Cardiac septum (tissue), 1 donor: ENCODE data around the gene GABPB2. TPM values are rescaled to one million over a fixed set of nuclear protein-coding genes. Genes with fewer than 3 reads are reported as not detected.
"Not testable (repeated sequence)": the region's sequence is repeated elsewhere in the genome, so short reads cannot be mapped to it uniquely, and the experiment has no call there.

Source experiments
- DNase-seq: peaks from one replicate; pipeline ENCODE4 v3.0.0-alpha.2; 2020; ENCODE audit warnings: low spot score
- intact Hi-C: fragments of 100-400 bp; cut with DNase I; formaldehyde crosslinking; loops from one replicate; pipeline ENCODE4 v1.14.0; 2022
- total RNA-seq: library from RNA; stranded (reverse); fragmentation: NEBNext Ultra II Directional; extraction: Animal tissue kit (Norgen Biotek cat#: 25700); gene quantifications from one replicate; pipeline ENCODE4 v1.2.1, GENCODE V29; 2021
- donor health status: DM: no; HTN: no; CAD: no.

The GABPB2 gene
- total RNA-seq, 1 donor from 2014 or later = 11.7 TPM

DNA sequence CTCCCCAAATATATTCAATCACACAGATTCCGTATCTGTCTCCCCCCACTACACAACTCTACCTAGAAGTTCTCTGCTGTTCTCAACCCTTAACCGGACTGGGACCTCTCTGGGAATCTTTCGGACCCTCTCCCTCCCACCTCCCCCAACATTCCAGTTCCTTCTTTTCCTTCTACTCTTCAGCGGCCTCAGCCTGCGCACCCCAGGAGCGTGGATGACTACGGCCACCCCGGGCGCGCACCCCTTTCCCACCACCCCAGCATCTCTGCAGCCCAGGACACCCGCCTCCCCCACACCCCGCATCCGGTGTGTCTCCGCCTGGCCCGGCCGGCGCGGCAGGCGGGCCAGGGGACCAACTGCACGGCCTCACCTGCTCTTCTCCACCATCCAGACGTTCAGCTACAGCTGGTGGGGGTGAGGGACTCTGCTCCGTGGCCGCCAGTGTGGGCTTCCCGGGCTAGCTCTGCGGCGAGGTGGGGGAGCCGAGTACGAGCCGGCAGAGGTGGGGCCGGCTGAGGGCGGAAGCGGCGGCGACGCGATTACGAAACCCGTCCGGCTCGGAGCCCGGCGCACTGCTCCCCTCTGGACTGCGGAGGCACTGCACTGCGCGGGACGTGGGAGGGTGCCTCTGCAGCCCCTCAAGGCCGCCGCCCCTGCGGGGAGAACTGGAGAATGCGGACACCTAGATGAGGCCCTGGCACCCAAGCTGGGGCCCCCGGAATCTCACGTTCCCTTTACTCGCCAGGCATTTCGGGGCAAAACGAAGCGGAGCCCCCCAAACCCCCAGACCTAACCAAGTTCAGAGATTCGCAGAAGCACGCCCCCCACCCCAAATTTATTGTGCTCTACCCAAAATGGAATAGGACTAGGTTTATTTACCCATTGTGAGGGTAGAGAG lies 11.2 kb upstream of the GABPB2 start, which contains the start of gene CDC42SE1:
Gene CDC42SE1, minus strand, starts transcription at position 514 of the 898 bp plus-strand sequence. CDS start 3,892 bp downstream, outside the sequence.
- DNase-seq = peak; percentile 94
- intact Hi-C loops = loop anchor here (1.0 to 2.0 kb wide), 2 partner anchors 11 to 53 kb away; partner anchors contain the start of genes GABPB2 and MINDY1

DNA sequence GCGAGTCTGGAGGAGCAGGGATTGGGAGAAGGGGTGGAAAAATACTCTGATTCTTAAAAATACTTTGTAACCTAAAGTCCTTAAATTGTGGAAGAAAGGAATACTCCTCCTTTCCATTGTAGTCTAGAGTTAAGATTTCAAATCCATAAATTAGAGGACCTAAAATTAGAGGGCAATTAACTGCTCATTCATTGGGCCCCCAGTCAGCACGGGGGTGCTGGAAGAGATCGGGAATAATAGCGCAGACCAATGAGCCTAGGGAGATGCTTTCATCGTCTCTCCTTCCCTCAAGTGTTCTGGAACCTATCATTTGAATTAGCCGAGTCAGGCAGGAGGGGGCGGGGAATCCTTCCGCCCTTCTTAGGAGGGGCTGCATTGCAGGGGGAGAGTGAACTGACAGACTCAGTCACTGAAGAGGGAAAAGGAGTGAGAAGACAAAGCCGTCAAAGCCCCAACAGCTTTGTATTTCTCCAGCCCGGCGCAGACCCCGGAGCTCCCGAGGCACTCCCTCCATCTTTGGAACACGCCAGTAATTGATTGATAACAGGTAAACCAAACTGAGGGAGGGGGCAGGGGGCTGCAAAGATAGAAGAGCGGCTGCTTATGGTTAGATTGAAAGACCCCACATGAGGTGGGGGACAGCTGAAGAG lies 10.4 kb upstream of the GABPB2 start, which contains the start of gene MLLT11:
Gene MLLT11, plus strand, starts transcription at position 391 of the 650 bp plus-strand sequence. CDS start 6,828 bp downstream, outside the sequence.
- intact Hi-C loops = no loop called here
- no peak for DNase-seq

DNA sequence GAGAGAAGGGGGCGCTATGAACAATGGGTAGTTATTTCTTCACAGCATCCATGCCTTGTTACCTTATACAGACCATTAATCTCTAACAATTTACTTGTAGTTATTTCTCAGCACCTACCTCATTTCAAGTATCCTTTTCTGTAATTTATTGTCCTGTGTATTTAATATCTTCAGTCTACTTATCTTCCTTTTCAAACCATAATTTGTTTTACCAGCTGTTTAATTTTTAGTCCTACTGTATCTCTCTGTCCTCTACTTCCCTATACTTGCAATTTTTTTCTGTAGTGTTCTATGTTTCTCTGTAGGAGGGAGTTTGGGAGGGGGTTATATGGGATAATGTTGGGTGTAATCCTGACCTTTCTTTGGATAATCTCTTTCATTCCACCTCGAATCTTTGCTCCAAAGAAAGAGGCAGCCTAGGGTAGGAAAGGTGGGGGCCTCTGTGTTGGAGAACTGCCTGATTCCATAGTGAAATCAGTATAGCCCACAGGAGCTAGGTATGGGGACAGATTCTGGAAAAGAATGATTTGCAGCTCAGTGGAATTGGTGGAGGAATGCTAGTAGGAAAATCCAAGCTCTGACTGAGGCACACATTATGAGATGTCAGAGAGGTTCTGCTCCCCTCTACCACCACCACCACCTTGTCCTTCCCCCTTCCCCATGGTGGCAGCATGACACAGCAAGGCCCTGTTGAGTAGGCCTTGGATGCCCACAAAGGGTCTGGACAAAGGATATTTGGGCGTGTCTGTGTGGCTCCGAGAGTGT lies 9.7 kb upstream of the GABPB2 start:
- intact Hi-C loops = no loop called here
- no peak for DNase-seq

DNA sequence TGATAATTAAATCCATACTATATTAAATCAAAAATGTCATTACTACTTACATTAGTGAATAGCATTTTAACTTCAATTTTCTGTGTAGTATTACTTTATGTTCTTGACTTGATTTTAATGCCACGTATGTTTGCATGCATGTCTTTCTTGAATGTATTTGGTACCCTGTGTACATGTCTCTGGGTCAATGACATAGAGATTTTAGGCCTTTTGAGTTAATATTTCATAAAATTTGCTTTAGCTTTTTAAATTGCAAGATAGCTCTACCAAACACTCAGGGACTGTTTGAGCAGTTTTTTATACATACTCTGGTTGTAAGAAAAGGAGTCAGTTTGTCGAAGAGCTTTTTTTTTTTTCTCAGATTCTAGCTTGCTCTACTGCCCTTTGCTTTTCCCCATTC lies 8.9 kb upstream of the GABPB2 start:
- DNase-seq = no peak
- intact Hi-C loops = no loop called here

DNA sequence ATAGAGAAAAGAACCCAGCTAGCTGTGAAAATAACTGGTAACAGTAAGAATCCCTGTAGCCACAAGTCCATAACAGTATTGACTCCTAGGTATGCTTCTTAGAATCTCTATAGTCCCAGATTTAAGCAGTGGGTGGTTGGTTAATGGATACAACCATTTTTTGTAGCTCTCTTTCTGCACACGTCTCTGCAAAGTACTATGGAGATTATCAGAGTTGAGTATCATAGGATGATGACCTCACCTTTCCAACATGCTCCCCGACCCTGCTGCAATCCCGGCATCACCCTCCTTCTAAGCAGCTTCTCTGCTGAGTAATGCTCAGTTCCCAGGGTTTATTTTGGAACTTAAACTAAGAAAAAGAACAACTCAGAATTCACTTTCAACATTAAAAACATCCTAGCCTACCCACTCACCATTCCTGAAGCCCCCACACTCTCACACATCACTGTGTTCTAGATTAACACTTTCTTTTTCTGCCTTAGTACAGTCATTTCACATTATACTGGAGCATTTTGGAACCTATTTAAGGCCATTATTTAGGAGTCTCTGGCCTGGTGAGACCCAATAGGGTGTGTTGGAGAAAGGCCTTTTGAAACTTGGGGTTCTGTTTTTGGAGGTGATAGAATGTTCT lies 7.7 kb upstream of the GABPB2 start:
- intact Hi-C loops = no loop called here
- no peak for DNase-seq

DNA sequence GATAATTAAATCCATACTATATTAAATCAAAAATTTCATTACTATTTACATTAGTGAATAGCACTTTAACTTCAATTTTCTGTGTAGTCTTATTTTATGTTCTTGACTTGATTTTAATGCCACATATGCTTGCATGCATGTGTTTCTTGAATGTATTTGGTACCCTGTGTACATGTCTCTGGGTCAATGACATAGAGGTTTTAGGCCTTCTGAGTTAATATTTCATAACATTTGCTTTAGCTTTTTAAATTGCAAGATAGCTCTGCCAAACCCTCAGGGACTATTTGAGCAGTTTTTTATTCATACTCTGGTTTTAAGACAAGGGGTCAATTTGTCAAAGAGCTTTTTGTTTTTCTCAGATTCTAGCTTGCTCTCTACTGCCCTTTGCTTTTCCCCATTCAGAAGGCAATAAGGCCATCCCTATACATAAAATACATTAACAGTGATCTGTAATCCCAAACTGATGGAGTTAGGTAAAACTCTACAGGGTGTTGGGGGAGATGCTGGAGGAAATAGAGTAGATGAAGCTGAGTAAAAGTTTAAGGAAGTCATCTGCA lies 5.4 kb upstream of the GABPB2 start:
- DNase-seq = no peak
- intact Hi-C loops = no loop called here

DNA sequence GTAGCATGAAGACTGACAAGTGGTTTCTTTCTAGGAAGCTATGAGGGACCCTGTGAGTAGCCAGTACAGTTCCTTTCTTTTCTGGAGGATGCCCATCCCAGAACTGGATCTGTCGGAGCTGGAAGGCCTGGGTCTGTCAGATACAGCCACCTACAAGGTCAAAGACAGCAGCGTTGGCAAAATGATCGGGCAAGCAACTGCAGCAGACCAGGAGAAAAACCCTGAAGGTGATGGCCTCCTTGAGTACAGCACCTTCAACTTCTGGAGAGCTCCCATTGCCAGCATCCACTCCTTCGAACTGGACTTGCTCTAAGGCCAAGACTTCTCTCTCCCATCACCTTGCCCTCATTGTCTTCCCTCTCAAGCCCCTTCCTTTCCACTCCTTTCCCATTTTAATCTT lies 3.4 kb upstream of the GABPB2 start:
- no peak for DNase-seq
- intact Hi-C loops = no loop called here

DNA sequence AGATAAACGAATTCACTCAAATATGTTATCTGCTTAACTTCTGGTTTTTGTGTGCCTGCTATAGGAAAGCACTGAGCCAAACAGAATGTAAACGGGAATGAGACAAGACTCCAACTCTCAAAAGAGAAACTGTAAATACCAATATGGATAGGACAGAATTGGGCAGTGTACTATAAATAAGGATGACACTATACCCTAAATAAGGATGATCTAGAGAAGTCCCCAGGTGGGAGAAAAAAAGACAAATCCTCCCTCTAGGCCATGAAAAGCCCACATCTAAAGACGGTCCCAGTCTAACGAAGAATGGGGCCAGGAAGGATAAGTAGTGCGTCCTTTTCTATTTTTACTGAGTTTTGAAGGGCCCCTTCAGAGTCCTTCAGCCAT lies 1.5 kb upstream of the GABPB2 start:
- DNase-seq = no peak
- intact Hi-C loops = no loop called here

DNA sequence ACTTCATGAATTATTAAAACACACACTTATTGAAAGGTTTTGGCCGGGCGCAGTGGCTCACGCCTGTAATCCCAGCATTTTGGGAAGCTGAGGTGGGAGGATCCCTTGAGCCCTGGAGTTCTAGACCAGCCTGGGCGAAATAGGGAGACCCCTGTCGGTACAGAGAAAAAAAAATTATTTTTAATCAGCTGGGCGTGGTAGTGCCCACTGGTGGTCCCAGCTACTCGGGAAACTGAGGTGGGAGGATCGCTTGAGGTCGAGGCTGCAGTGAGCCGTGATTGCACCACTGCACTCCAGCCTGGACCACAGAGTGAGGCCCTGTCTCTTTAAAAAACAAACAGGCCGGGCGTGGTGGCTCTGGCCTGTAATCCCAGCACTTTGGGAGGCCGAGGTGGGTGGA lies 1.7 kb downstream of the GABPB2 start:
- DNase-seq = no peak
- intact Hi-C loops = loop anchor here (5.0 kb wide), 1 partner anchor 75 kb away; the partner anchor contains the start of gene SEMA6C

DNA sequence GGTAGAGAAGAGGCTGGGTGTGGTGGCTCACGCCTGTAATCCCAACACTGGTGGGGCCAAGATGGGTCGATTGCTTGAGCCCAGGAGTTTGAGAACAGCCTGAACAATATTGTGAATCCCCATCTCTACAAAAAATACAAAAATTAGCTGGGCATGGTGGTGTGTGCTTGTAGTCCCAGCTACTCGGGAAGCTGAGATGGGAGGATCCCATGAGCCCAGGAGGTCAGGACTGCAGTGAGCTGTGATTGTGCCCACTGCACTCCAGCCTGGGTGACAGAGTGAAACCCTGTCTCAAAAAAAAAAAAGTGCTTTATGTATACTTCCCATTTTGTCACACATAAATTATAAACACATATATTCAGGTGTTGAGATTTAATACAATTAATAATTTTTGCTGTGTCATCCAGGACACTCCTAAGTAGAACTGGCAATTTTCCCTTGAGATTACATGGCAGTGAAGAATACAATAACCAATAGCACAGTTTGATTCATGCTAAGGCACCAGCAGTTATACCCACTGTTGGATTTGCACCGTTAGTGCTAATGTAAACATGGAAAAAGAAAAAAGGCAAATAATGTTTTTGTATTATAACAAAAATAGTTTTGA lies 15.5 kb downstream of the GABPB2 start:
- DNase-seq = no peak
- intact Hi-C loops = no loop called here

DNA sequence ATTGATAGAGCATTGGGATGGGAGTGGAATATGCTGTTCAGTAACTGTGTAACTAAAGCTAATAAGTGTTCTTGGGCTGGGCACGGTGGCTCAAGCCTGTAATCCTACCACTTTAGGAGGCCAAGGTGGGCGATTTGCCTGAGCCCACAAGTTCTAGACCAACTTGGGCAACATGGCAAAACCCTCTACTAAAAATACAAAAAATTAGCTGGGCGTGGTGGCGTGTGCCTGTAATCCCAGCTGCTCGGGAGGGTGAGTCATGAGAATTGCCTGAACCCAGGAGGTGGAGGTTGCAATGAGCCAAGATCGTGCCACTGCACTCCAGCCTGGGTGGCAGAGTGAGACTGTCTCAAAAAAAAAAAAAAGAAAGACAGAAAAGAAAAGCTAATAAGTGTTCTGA lies 26.9 kb downstream of the GABPB2 start:
- DNase-seq, intact Hi-C loops: not testable (repeated sequence)

DNA sequence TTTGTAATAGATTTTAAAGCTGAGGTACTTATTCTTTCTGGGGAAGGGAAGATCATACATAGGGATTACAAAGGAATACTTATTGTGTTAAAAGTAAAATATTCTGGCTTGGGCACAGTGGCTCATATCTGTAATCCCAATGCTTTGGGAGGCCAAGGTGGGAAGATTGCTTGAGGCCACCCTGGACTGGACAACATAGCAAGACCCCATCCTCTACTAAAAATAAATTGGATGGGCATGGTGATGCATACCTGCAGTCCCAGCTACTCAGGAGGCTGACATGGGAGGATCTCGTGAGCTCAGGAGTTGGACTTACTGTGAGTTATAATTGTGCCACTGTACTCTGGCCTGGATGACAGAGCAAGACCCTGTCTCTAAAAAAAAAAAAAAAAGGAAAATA lies 27.6 kb downstream of the GABPB2 start:
- DNase-seq = no peak
- intact Hi-C loops = no loop called here

DNA sequence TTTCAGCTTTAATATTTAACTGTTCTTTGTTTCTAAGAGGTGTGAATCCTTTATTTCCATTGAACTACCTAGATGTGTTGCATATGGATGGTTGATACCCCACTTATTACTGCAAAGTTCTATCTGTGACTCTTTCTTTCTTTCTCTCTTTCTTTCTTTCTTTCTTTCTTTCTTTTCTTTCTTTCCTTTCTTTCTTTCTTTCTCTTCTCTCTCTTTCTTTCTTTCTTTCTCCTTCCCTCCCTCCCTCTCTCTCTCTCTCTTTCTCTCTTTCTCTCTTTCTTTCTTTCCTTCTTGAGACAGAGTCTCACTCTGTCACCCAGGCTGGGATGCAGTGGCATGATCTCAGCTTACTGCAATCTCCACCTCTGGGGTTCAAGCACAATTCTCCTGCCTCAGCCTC lies 34.1 kb downstream of the GABPB2 start:
- DNase-seq = no peak
- intact Hi-C loops = no loop called here

DNA sequence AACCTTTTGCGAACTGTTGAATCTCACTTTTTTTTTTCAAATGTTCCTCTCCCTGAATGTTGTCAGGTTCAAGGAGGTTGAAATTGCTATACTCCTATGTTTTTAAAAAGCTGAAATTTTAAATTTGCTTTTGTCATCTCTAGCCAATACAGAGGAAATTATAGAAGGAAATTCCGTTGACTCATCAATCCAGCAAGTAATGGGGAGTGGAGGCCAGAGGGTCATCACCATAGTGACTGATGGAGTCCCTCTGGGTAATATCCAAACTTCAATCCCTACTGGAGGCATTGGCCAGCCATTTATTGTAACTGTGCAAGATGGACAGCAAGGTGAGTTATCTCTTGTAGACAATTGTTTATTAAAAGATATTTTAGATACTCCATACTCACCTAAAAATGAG lies 36.3 kb downstream of the GABPB2 start:
- intact Hi-C loops = no loop called here
- no peak for DNase-seq

DNA sequence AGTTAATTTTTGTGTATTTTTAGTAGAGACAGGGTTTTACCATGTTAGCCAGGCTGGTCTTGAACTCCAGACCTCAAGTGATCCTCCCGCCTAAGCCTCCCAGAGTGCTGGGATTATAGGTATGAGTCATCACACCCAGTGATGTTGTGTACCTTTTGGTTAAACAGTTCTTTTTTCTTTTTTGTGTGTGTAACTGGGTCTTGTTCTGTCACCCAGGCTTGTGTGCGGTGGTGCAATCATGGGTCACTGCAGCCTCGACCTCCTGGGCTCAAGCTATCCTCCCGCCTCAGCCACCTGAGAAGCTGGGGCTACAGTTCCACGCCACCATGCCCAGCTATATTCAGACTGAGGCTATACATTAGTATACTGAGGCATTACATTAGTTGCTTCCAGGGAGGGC lies 37.8 kb downstream of the GABPB2 start:
- intact Hi-C loops = no loop called here
- DNase-seq = no peak

DNA sequence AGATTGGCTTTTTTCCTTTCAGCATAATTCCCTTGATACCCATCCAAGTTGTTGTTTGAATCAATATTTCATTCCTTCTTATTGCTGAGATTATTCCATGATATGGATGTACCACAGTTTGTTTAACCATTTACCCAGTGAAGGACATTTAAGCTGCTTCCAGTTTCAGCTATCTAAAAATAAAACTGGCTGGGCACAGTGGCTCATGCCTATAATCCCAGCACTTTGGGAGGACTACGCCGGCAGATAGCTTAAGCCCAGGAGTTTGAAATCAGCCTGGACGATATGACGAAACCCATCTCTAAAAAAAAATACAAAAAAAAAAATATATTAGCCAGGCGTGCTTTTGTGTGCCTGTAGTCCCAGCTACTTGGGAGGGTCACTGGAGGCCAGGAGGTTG lies 43.3 kb downstream of the GABPB2 start:
- no peak for DNase-seq
- intact Hi-C loops = no loop called here

DNA sequence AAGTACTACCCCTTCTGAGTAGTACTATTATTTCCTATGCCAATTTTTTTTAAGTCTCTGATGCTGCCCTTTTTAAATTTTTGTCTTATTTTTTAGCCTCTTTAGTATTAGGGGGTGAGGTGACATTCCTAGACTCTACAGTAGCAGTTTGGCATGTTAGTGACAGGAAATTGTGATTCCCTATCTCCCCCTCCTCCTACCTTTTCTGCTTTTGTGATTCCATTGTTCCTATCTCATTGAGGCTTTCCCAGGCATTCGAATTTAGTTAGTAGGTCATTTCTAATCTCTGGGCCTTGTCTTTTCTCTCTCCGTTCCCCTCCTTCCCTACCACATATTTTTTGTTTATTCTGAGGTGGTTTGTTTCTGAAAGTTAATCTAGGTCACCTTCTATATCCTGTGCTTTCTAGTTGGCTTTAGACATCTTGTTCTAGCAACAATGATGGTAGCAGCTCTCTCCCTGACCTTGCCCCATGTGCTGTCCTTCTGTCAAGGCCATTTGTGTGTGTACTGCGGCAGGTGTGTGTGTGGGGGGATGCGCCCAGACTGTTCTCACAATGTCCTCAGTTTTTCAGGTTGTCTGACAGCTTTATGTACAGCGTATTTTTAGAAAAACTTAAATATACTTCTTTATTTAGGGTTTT lies 54.3 kb downstream of the GABPB2 start:
- intact Hi-C loops = no loop called here
- no peak for DNase-seq

DNA sequence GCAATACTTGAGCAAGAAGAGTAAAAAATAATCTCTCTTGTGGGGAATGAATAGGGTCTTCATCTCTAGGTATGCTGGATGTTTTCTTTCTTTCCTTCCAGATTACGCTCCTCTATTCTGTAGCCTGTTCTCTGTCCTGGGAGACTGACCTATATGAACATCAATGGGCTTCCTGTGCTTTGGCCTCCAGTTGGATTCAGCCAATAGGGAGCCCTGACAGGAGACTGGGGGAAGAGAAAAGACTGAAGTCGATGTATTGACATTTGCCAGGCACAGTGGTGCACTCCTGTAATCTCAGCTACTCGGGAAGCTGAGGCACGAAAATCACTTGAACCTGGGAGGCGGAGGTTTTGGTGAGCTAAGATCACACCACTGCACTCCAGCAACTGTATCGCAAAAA lies 58.2 kb downstream of the GABPB2 start:
- DNase-seq = no peak
- intact Hi-C loops = no loop called here
